IMR-90 (cell line): ENCODE results near the gene ITGA4. TPM values are rescaled to one million over a fixed set of nuclear protein-coding genes. Genes with fewer than 3 reads are reported as not detected.

ENCODE experiments used
- ATAC-seq: fragments of 200-7000 bp; cut with Tn5 transposase; 2 replicates; pipeline ENCODE4 v1.9.1; 2020; ENCODE audit warnings: low read depth, mild to moderate bottlenecking, moderate library complexity
- BruUV-seq: library from RNA; stranded (reverse); fragments of 400-500 nt; replicated peaks from 2 replicates; lab custom pipeline; 2021; lab: Mats Ljungman, UMichigan
- CTCF ChIA-PET: fragments of 300-600 bp; formaldehyde crosslinking; extraction: SDS; loops from one replicate; lab custom pipeline; 2021; ENCODE audit warnings: antibody characterized with exemption; lab: Yijun Ruan, JAX
- POLR2A ChIA-PET: fragments of 300-600 bp; sonication (Branson Sonifier 250); formaldehyde crosslinking; loops from one replicate; lab custom pipeline; 2022; ENCODE audit warnings: antibody characterized with exemption; ENCODE audit not compliant: unreplicated experiment; lab: Charles Lee
- DNase-seq: peaks from one replicate; pipeline ENCODE4 v3.0.0; 2013
- H2AFZ ChIP-seq: replicated peaks from 2 replicates; pipeline ENCODE3; 2013; ENCODE audit warnings: low read length, mild to moderate bottlenecking; ENCODE audit not compliant: poor library complexity
- H2AK5ac ChIP-seq: 2 replicates; pipeline ENCODE4 v1.6.1; 2013; ENCODE audit warnings: low read depth, low read length, inconsistent platforms
- H2AK9ac ChIP-seq: replicated peaks from 2 replicates; pipeline ENCODE3; 2013; ENCODE audit warnings: mild to moderate bottlenecking, low read depth, low read length, moderate library complexity; ENCODE audit not compliant: poor library complexity
- H2BK120ac ChIP-seq: 2 replicates; pipeline ENCODE4 v1.6.1; 2013; ENCODE audit warnings: low read depth, low read length, inconsistent platforms
- H2BK15ac ChIP-seq: 3 replicates; pipeline ENCODE4 v1.6.1; 2013; ENCODE audit warnings: low read depth, low read length, inconsistent platforms
- H2BK20ac ChIP-seq: 2 replicates; pipeline ENCODE4 v1.6.1; 2013; ENCODE audit warnings: low read depth, mild to moderate bottlenecking, inconsistent platforms, low read length, moderate library complexity
- H2BK5ac ChIP-seq: 2 replicates; pipeline ENCODE4 v1.6.1; 2013; ENCODE audit warnings: mild to moderate bottlenecking, low read depth, low read length, inconsistent platforms; ENCODE audit not compliant: poor library complexity, severe bottlenecking
- H3K14ac ChIP-seq: replicated peaks from 2 replicates; pipeline ENCODE4 v1.6.1; 2013; ENCODE audit warnings: low read depth, low read length, inconsistent platforms
- H3K18ac ChIP-seq: 2 replicates; pipeline ENCODE4 v1.6.1; 2013; ENCODE audit warnings: low read depth, low read length, control low read depth
- H3K23ac ChIP-seq: 2 replicates; pipeline ENCODE4 v1.6.1; 2013; ENCODE audit warnings: low read depth, low read length, inconsistent platforms
- H3K27ac ChIP-seq: 2 replicates; pipeline ENCODE4 v1.5.1; 2013; ENCODE audit warnings: mild to moderate bottlenecking, control low read depth, low read length; ENCODE audit not compliant: insufficient read depth
- H3K27me3 ChIP-seq: 2 replicates; pipeline ENCODE4 v1.6.1; 2013; ENCODE audit warnings: low read length; ENCODE audit not compliant: control insufficient read depth, insufficient read depth
- H3K36me3 ChIP-seq: 2 replicates; pipeline ENCODE4 v1.6.1; 2013; ENCODE audit warnings: low read length, mixed read lengths; ENCODE audit not compliant: control insufficient read depth, insufficient read depth
- H3K4ac ChIP-seq: 2 replicates; pipeline ENCODE4 v1.6.1; 2013; ENCODE audit warnings: low read depth, low read length, inconsistent platforms
- H3K4me1 ChIP-seq: 2 replicates; pipeline ENCODE4 v1.6.1; 2013; ENCODE audit warnings: low read length, mixed read lengths; ENCODE audit not compliant: control insufficient read depth, insufficient read depth
- H3K4me2 ChIP-seq: 2 replicates; pipeline ENCODE4 v1.6.1; 2013; ENCODE audit warnings: low read depth, mild to moderate bottlenecking, control low read depth, low read length, moderate library complexity
- H3K4me3 ChIP-seq: 2 replicates; pipeline ENCODE4 v1.5.1; 2013; ENCODE audit warnings: low read depth, mild to moderate bottlenecking, control low read depth, low read length, moderate library complexity; ENCODE audit not compliant: insufficient read depth
- H3K56ac ChIP-seq: 2 replicates; pipeline ENCODE4 v1.6.1; 2013; ENCODE audit warnings: low read length, inconsistent platforms; ENCODE audit not compliant: insufficient read depth; ENCODE audit errors: extremely low read depth
- H3K79me1 ChIP-seq, 2 experiments: 2 replicates each; pipeline ENCODE4 v1.6.1; 2013; ENCODE audit warnings: low read length in 2 of 2, inconsistent platforms in 1 of 2, low read depth in 1 of 2
- H3K9ac ChIP-seq: 2 replicates; pipeline ENCODE4 v1.6.1; 2013; ENCODE audit warnings: low read depth, low read length, control low read depth
- H3K9me1 ChIP-seq: 2 replicates; pipeline ENCODE4 v1.6.1; 2013; ENCODE audit warnings: low read length, inconsistent platforms; ENCODE audit not compliant: insufficient read depth
- H3K9me3 ChIP-seq: 2 replicates; pipeline ENCODE4 v1.6.1; 2013; ENCODE audit warnings: low read length; ENCODE audit not compliant: control insufficient read depth, insufficient read depth
- H4K20me1 ChIP-seq: 2 replicates; pipeline ENCODE4 v1.6.1; 2013; ENCODE audit warnings: low read length, inconsistent platforms; ENCODE audit not compliant: insufficient read depth
- H4K5ac ChIP-seq: 2 replicates; pipeline ENCODE4 v1.6.1; 2013; ENCODE audit warnings: mild to moderate bottlenecking, low read depth, low read length, control low read depth
- H4K8ac ChIP-seq, 2 experiments: 2 replicates each; pipeline ENCODE4 v1.6.1; 2013; ENCODE audit warnings: low read depth in 2 of 2, low read length in 2 of 2, control low read depth in 1 of 2, inconsistent platforms in 1 of 2
- H4K91ac ChIP-seq: 2 replicates; pipeline ENCODE4 v1.6.1; 2013; ENCODE audit warnings: low read depth, low read length, inconsistent platforms; ENCODE audit not compliant: insufficient read depth
- BHLHE40 ChIP-seq: fragments of 150-350 bp; IDR thresholded peaks from 2 replicates; pipeline ENCODE4 v1.6.1; 2016; ENCODE audit warnings: mild to moderate bottlenecking, low read depth, low read length
- CEBPB ChIP-seq: IDR thresholded peaks from 2 replicates; pipeline ENCODE4 v1.6.1; 2012; ENCODE audit warnings: low read depth, low read length, improper control_type of control experiment
- CHD1 ChIP-seq: IDR thresholded peaks from 2 replicates; pipeline ENCODE4 v1.6.1; 2012; ENCODE audit warnings: low read depth, low read length, improper control_type of control experiment
- FOS ChIP-seq: fragments of 150-350 bp; IDR thresholded peaks from 2 replicates; pipeline ENCODE4 v1.6.1; 2016; ENCODE audit warnings: low read depth, low read length
- MAFK ChIP-seq: IDR thresholded peaks from 2 replicates; pipeline ENCODE4 v1.6.1; 2012; ENCODE audit warnings: low read depth, low read length, improper control_type of control experiment
- MAZ ChIP-seq: IDR thresholded peaks from 2 replicates; pipeline ENCODE4 v1.6.1; 2012; ENCODE audit warnings: low read depth, mild to moderate bottlenecking, low read length, improper control_type of control experiment, moderate library complexity, borderline replicate concordance
- MXI1 ChIP-seq: IDR thresholded peaks from 2 replicates; pipeline ENCODE4 v1.6.1; 2012; ENCODE audit warnings: low read depth, mild to moderate bottlenecking, low read length, moderate library complexity, borderline replicate concordance
- NFE2L2 ChIP-seq: fragments of 150-350 bp; IDR thresholded peaks from 2 replicates; pipeline ENCODE4 v1.6.1; 2016; ENCODE audit warnings: low read depth, mild to moderate bottlenecking, low read length
- POLR2A ChIP-seq: IDR thresholded peaks from 2 replicates; pipeline ENCODE4 v1.6.1; 2012; ENCODE audit warnings: mild to moderate bottlenecking, low read depth, low read length
- RAD21 ChIP-seq: IDR thresholded peaks from 2 replicates; pipeline ENCODE4 v1.6.1; 2012; ENCODE audit warnings: low read length, improper control_type of control experiment
- RCOR1 ChIP-seq: IDR thresholded peaks from 2 replicates; pipeline ENCODE4 v1.6.1; 2012; ENCODE audit warnings: mild to moderate bottlenecking, low read length, improper control_type of control experiment; ENCODE audit not compliant: insufficient replicate concordance
- RFX5 ChIP-seq: IDR thresholded peaks from 2 replicates; pipeline ENCODE4 v1.8.0; 2012; ENCODE audit warnings: low read depth, mild to moderate bottlenecking, low read length, moderate library complexity
- SMC3 ChIP-seq: fragments of 150-350 bp; IDR thresholded peaks from 2 replicates; pipeline ENCODE4 v1.6.1; 2016; ENCODE audit warnings: low read depth, mild to moderate bottlenecking, antibody characterized with exemption, low read length, moderate library complexity
- WGBS, 2 experiments: methylation state at CpG; one replicate each; pipeline versions ENCODE4 v1.1.5 to v1.1.7; 2013; ENCODE audit warnings: missing lambda C conversion rate in 2 of 2; ENCODE audit not compliant: insufficient read length in 1 of 2; ENCODE audit errors: extremely low coverage in 2 of 2; 5-methylcytosine and 5-hydroxymethylcytosine counted together
- dilution Hi-C: fragments of 300-500 bp; cut with HindIII; formaldehyde crosslinking; loops from one replicate; pipeline ENCODE4 v1.14.3; 2018; ENCODE audit warnings: low sequenced_read_pairs; ENCODE audit not compliant: unreplicated experiment
- in situ Hi-C: fragments of 300-500 bp; cut with MboI; formaldehyde crosslinking; loops from 3 replicates; pipeline ENCODE4 v1.14.3; 2019; ENCODE audit warnings: low sequenced_read_pairs, inconsistent platforms, mixed read lengths
- intact Hi-C: fragments of 100-400 bp; cut with micrococcal nuclease; formaldehyde crosslinking; loops from 2 replicates; pipeline ENCODE4 v1.10.0; 2022
- polyA plus RNA-seq, 3 experiments: library from polyadenylated mRNA; depleted of rRNA; stranded (reverse); fragments of >200 nt; gene quantifications; 2 replicates each; pipeline ENCODE4 v1.2.3, GENCODE V29; 2012; ENCODE audit warnings: low replicate concordance in 1 of 3
- total RNA-seq: library from RNA; depleted of rRNA; stranded (reverse); fragments of >200 nt; gene quantifications from 2 replicates; pipeline ENCODE4 v1.2.3, GENCODE V29; 2012
- TF ChIP-seq, protein P1 (sequence below): conservative IDR thresholded peaks from 2 replicates; pipeline ENCODE4 v1.5.1; 2012; ENCODE audit warnings: mild to moderate bottlenecking, low read depth, low read length, improper control_type of control experiment
- TF ChIP-seq, protein P2 (sequence below): fragments of 150-350 bp; IDR thresholded peaks from 2 replicates; pipeline ENCODE4 v1.6.1; 2017; ENCODE audit warnings: mild to moderate bottlenecking, antibody characterized with exemption, low read length, low read depth
- TF ChIP-seq, protein P3 (sequence below): fragments of 150-350 bp; IDR thresholded peaks from 2 replicates; pipeline ENCODE4 v1.6.1; 2016; ENCODE audit warnings: low read depth, mild to moderate bottlenecking, low read length, moderate library complexity, borderline replicate concordance

Gene ITGA4
- total and polyA plus RNA-seq, 2 of the 4 experiments (the other 2 are of a cell fraction), result 6.9 to 13.6 TPM

DNA sequence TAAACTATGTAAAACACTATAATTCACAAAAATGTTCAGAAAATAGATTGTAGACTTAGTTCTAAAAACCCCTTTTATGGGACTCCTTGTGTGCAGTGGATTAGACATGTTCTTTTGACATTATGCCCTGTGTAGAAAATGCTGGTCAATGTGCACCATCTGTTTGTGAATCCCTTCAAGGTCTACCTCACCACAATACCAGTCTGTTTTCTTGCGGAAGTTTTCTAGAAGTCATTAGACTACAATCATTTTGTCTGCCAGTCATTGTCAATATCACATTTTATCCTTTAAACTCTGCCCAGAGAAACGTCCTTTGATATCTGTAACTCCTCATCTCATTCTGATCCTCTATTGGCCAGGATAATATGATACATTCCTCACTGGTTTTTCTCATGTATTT is 7.8 kb downstream of the ITGA4 start:
- ChIA-PET CTCF (interaction anchor here (1.0 kb wide), 1 partner anchor 1339 kb away, joined by 3 read pairs; no protein-coding TSS in a partner anchor), POLR2A (no interaction called here)
- Histone ChIP-seq H4K20me1 (no peaks in the 10 kb centered on the region), H3K4me3 (no peak overlapping the region), H4K8ac (no peak overlapping the region), H3K9me3 (no peaks in the 10 kb centered on the region), H2AK5ac (no peak overlapping the region), H3K23ac (no peak overlapping the region), H3K36me3 (no peaks in the 10 kb centered on the region), H2BK5ac (no peak overlapping the region), H2BK20ac (no peak overlapping the region), H4K5ac (no peak overlapping the region), H2BK120ac (no peak overlapping the region), H3K56ac (no peak overlapping the region), H3K9me1 (no peaks in the 10 kb centered on the region), H2AK9ac (no peak overlapping the region), H2AFZ (no peak overlapping the region), H3K9ac (no peak overlapping the region), H3K4ac (no peak overlapping the region), H2BK15ac (no peak overlapping the region), H3K14ac (no peak overlapping the region), H3K27me3 (no peaks in the 10 kb centered on the region), H4K91ac (no peak overlapping the region), H3K4me2 (no peak overlapping the region), H3K18ac (no peak overlapping the region), H3K27ac (no peak overlapping the region), H3K4me1 (no peaks in the 10 kb centered on the region), H3K79me1 (peaks cover 0 to 5% of the 10 kb centered on the region in 2 experiments; a peak in 1 of 4 replicates)
- in situ Hi-C loops (loop anchor here (10.0 kb wide), 1 partner anchor 1340 kb away; no protein-coding TSS in a partner anchor), dilution Hi-C loops (no loop called here), intact Hi-C loops (loop anchor here (5.0 to 10.0 kb wide), 3 partner anchors 252 to 670 kb away; partner anchors contain the start of gene UBE2E3)
- WGBS, 2 experiments, result 90% methylated on average over 2 of the region's 2 CpGs; no CpG with 5 or more reads in 1 of the 2 experiments
- DNase-seq (no peak), ATAC-seq (no peak)
- TF ChIP-seq, protein P1, sequence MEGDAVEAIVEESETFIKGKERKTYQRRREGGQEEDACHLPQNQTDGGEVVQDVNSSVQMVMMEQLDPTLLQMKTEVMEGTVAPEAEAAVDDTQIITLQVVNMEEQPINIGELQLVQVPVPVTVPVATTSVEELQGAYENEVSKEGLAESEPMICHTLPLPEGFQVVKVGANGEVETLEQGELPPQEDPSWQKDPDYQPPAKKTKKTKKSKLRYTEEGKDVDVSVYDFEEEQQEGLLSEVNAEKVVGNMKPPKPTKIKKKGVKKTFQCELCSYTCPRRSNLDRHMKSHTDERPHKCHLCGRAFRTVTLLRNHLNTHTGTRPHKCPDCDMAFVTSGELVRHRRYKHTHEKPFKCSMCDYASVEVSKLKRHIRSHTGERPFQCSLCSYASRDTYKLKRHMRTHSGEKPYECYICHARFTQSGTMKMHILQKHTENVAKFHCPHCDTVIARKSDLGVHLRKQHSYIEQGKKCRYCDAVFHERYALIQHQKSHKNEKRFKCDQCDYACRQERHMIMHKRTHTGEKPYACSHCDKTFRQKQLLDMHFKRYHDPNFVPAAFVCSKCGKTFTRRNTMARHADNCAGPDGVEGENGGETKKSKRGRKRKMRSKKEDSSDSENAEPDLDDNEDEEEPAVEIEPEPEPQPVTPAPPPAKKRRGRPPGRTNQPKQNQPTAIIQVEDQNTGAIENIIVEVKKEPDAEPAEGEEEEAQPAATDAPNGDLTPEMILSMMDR, result no peak
- TF ChIP-seq BHLHE40, result no peak
- TF ChIP-seq, protein P2, sequence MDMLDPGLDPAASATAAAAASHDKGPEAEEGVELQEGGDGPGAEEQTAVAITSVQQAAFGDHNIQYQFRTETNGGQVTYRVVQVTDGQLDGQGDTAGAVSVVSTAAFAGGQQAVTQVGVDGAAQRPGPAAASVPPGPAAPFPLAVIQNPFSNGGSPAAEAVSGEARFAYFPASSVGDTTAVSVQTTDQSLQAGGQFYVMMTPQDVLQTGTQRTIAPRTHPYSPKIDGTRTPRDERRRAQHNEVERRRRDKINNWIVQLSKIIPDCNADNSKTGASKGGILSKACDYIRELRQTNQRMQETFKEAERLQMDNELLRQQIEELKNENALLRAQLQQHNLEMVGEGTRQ, result no peak
- no peak for TF ChIP-seq RFX5
- no peak for TF ChIP-seq NFE2L2
- no peak for TF ChIP-seq RAD21
- TF ChIP-seq RCOR1, result no peak
- no peak for TF ChIP-seq SMC3
- no peak for TF ChIP-seq POLR2A
- TF ChIP-seq CHD1, result no peak
- no peak for TF ChIP-seq CEBPB
- no peak for TF ChIP-seq MXI1
- no peak for TF ChIP-seq MAFK
- TF ChIP-seq, protein P3, sequence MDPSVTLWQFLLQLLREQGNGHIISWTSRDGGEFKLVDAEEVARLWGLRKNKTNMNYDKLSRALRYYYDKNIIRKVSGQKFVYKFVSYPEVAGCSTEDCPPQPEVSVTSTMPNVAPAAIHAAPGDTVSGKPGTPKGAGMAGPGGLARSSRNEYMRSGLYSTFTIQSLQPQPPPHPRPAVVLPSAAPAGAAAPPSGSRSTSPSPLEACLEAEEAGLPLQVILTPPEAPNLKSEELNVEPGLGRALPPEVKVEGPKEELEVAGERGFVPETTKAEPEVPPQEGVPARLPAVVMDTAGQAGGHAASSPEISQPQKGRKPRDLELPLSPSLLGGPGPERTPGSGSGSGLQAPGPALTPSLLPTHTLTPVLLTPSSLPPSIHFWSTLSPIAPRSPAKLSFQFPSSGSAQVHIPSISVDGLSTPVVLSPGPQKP, result no peak
- TF ChIP-seq MAZ, result no peak
- TF ChIP-seq FOS, result no peak
- no TSS peak for BruUV-seq
